Osteoblast (primary cell): Measurements from ENCODE around the gene SLC16A6. TPM values are rescaled to one million over a fixed set of nuclear protein-coding genes. Genes with fewer than 3 reads are reported as not detected.
"Not testable (repeated sequence)": the region's sequence is repeated elsewhere in the genome, so short reads cannot be mapped to it uniquely, and the experiment has no call there.

Experiments
- DNase-seq: peaks from one replicate; pipeline ENCODE4 v3.0.0; 2011; ENCODE audit warnings: low spot score, mixed read lengths; ENCODE audit not compliant: insufficient read length; ENCODE audit errors: missing footprints
- H2AFZ ChIP-seq: 2 replicates; pipeline ENCODE4 v1.6.0; 2011; ENCODE audit warnings: mild to moderate bottlenecking, low read length
- H3K27ac ChIP-seq: 2 replicates; pipeline ENCODE4 v1.5.1; 2011; ENCODE audit warnings: mild to moderate bottlenecking, low read depth, low read length, moderate library complexity
- H3K27me3 ChIP-seq: 2 replicates; pipeline ENCODE4 v1.6.0; 2012; ENCODE audit warnings: mild to moderate bottlenecking, control low read depth, inconsistent platforms, low read length, moderate library complexity; ENCODE audit not compliant: insufficient read depth
- H3K36me3 ChIP-seq: 2 replicates; pipeline ENCODE4 v1.5.1; 2011; ENCODE audit warnings: mild to moderate bottlenecking, low read length, control low read depth, moderate library complexity; ENCODE audit not compliant: insufficient read depth
- H3K4me1 ChIP-seq: 2 replicates; pipeline ENCODE4 v1.5.1; 2011; ENCODE audit warnings: mild to moderate bottlenecking, low read length, control low read depth, moderate library complexity; ENCODE audit not compliant: insufficient read depth
- H3K4me2 ChIP-seq: 2 replicates; pipeline ENCODE4 v1.6.0; 2011; ENCODE audit warnings: mild to moderate bottlenecking, low read length; ENCODE audit not compliant: insufficient read depth
- H3K4me3 ChIP-seq: fragments of 200-600 bp; sonication (generic); 3 replicates; pipeline ENCODE4 v1.5.1; 2012; ENCODE audit warnings: mild to moderate bottlenecking, low read length, inconsistent platforms; ENCODE audit not compliant: insufficient read depth
- H3K79me2 ChIP-seq: 2 replicates; pipeline ENCODE4 v1.6.0; 2012; ENCODE audit warnings: mild to moderate bottlenecking, low read length, control low read depth, inconsistent platforms; ENCODE audit not compliant: insufficient read depth
- H3K9me3 ChIP-seq: 2 replicates; pipeline ENCODE4 v1.5.1; 2011; ENCODE audit warnings: low read depth, low read length, control low read depth
- H4K20me1 ChIP-seq: 2 replicates; pipeline ENCODE4 v1.6.0; 2012; ENCODE audit warnings: mild to moderate bottlenecking, low read length, control low read depth; ENCODE audit not compliant: insufficient read depth
- CTCF ChIP-seq: IDR thresholded peaks from 2 replicates; pipeline ENCODE4 v1.5.1; 2011; ENCODE audit warnings: mild to moderate bottlenecking, low read depth, low read length, moderate library complexity; ENCODE audit errors: extremely low read depth
- total RNA-seq: library from RNA; depleted of rRNA; stranded (reverse); fragments of >200 nt; gene quantifications from 2 replicates; pipeline ENCODE4 v1.2.3, GENCODE V29; 2012

SLC16A6 gene
- total RNA-seq, 1 donor = 1.4 TPM

GRCh38 chr17:68231541-68231940, 59.4 kb downstream of the SLC16A6 start:
- no peak for DNase-seq
- H3K4me1 ChIP-seq = peaks cover 8% of the 10 kb centered on the region
- no peaks in the 10 kb centered on the region for H4K20me1 ChIP-seq
- no peaks in the 10 kb centered on the region for H3K9me3 ChIP-seq
- no peaks in the 10 kb centered on the region for H3K27me3 ChIP-seq
- no peak for TF ChIP-seq CTCF
- no peak overlapping the region for H2AFZ ChIP-seq
- H3K4me3 ChIP-seq = no peak overlapping the region
- H3K79me2 ChIP-seq = no peaks in the 10 kb centered on the region
- H3K27ac ChIP-seq = no peak overlapping the region
- H3K4me2 ChIP-seq = no peak overlapping the region
- no peaks in the 10 kb centered on the region for H3K36me3 ChIP-seq

- H3K79me2 ChIP-seq, H3K27me3 ChIP-seq, H3K36me3 ChIP-seq, H4K20me1 ChIP-seq, H3K4me1 ChIP-seq, H3K4me2 ChIP-seq, H2AFZ ChIP-seq, H3K4me3 ChIP-seq, H3K27ac ChIP-seq, DNase-seq, H3K9me3 ChIP-seq: not testable (repeated sequence)
Measured at GRCh38 chr17:68231131-68231530, 59.8 kb downstream of the SLC16A6 start.

GRCh38 chr17:68229619-68230018, 61.3 kb downstream of the SLC16A6 start:
- no peak for TF ChIP-seq CTCF
- Histone ChIP-seq H3K36me3 (no peaks in the 10 kb centered on the region), H3K4me2 (no peak overlapping the region)

GRCh38 chr17:68228817-68229570, 61.9 kb downstream of the SLC16A6 start:
- no peaks in the 10 kb centered on the region for H3K36me3 ChIP-seq
- no peak overlapping the region for H3K4me3 ChIP-seq
- no peak for TF ChIP-seq CTCF
- H3K9me3 ChIP-seq = no peaks in the 10 kb centered on the region
- H2AFZ ChIP-seq = no peak overlapping the region
- no peaks in the 10 kb centered on the region for H3K4me1 ChIP-seq
- no peak overlapping the region for H3K27ac ChIP-seq
- no peak for DNase-seq
- no peaks in the 10 kb centered on the region for H4K20me1 ChIP-seq
- no peak overlapping the region for H3K4me2 ChIP-seq
- no peaks in the 10 kb centered on the region for H3K27me3 ChIP-seq
- no peaks in the 10 kb centered on the region for H3K79me2 ChIP-seq

More at GRCh38 chr17:68229619-68230018, 61.3 kb downstream of the SLC16A6 start:
- no peaks in the 10 kb centered on the region for H3K4me1 ChIP-seq
- no peak for DNase-seq
- H2AFZ ChIP-seq = no peak overlapping the region
- no peaks in the 10 kb centered on the region for H3K27me3 ChIP-seq
- H3K9me3 ChIP-seq = no peaks in the 10 kb centered on the region
- H3K27ac ChIP-seq = no peak overlapping the region
- H3K79me2 ChIP-seq = no peaks in the 10 kb centered on the region
- H3K4me3 ChIP-seq = no peak overlapping the region
- H4K20me1 ChIP-seq = no peaks in the 10 kb centered on the region

- H3K36me3 ChIP-seq, H3K27ac ChIP-seq, H3K4me2 ChIP-seq, H3K4me1 ChIP-seq, H3K79me2 ChIP-seq, H4K20me1 ChIP-seq, H3K27me3 ChIP-seq, H3K9me3 ChIP-seq, H2AFZ ChIP-seq, H3K4me3 ChIP-seq, DNase-seq: not testable (repeated sequence)
Measured at GRCh38 chr17:68228039-68228680, 62.8 kb downstream of the SLC16A6 start.

- H3K79me2 ChIP-seq, H3K4me3 ChIP-seq, H3K4me2 ChIP-seq, H3K27ac ChIP-seq, H3K9me3 ChIP-seq, H3K4me1 ChIP-seq, H3K36me3 ChIP-seq, H4K20me1 ChIP-seq, DNase-seq, H2AFZ ChIP-seq, H3K27me3 ChIP-seq: not testable (repeated sequence)
Measured at GRCh38 chr17:68225055-68225454, 65.9 kb downstream of the SLC16A6 start.
